Fibroblast of lung (primary cell): ENCODE data around the gene TMEM63B.
A peak's percentile ranks its signal among the peaks of the same experiment; 100 is the strongest.

Experiments used
- CTCF ChIP-seq, 2 donors: IDR thresholded peaks in 1 of 2; conservative IDR thresholded peaks in 1 of 2; 1 replicate in 1 of 2; 2 replicates in 1 of 2; pipeline ENCODE4 v1.5.1; 2011 to 2012; ENCODE audit warnings: low read length in 2 of 2, control low read depth in 1 of 2, inconsistent platforms in 1 of 2, low read depth in 1 of 2, mild to moderate bottlenecking in 1 of 2
- EZH2 ChIP-seq: IDR thresholded peaks from 2 replicates; pipeline ENCODE4 v1.5.1; 2012; ENCODE audit warnings: low read length, control low read depth, mild to moderate bottlenecking; ENCODE audit errors: missing control alignments

- TF ChIP-seq CTCF (conservative IDR thresholded peaks at IDR 0.05 in 1 of 2, IDR thresholded peaks at IDR 0.05 in 1 of 2; ENCODE audit: low read depth in 1 of 2, low read length in 2 of 2) (peak; percentile 86 to 91), EZH2 (no peak)
Observed at GRCh38 chr6:44151348-44152108, 24.2 kb downstream of the TMEM63B start.
